Testis (tissue), 2 donors: Measurements from ENCODE around the gene MRPL2.

Experiments
- CTCF ChIP-seq, 3 experiments: fragments of 450-650 bp in 2 of 3; fragments of 200-600 bp in 1 of 3; sonication (generic) in 1 of 3; IDR thresholded peaks; one replicate each; pipeline ENCODE4 v1.5.1; 2016 to 2019; ENCODE audit warnings: antibody characterized with exemption in 3 of 3, mild to moderate bottlenecking in 2 of 3, moderate library complexity in 1 of 3
- POLR2A ChIP-seq: fragments of 450-650 bp; IDR thresholded peaks from one replicate; pipeline ENCODE4 v1.6.1; 2017; ENCODE audit warnings: antibody characterized with exemption, mild to moderate bottlenecking, moderate library complexity

GRCh38 chr6:43016943-43017334, 42.3 kb downstream of the MRPL2 start:
- TF ChIP-seq POLR2A (no peak), CTCF (IDR thresholded peaks at IDR 0.05) (no peak)
